ENCODE measurements around the gene MYO10.

- TF ChIP-seq POLR2AphosphoS5 (IDR thresholded peaks at IDR 0.05; ENCODE audit: low read depth, low read length) (no peak), TAF1 (IDR thresholded peaks at IDR 0.05; ENCODE audit: low read depth, low read length) (no peak), SPI1 (IDR thresholded peaks at IDR 0.05; ENCODE audit: low read depth, low read length) (no peak), POLR2A (IDR thresholded peaks at IDR 0.05; ENCODE audit: low read depth, low read length) (no peak), POU2F2 (IDR thresholded peaks at IDR 0.05; ENCODE audit: low read depth, low read length) (no peak), PAX5 (IDR thresholded peaks at IDR 0.05; ENCODE audit: insufficient read depth, low read length, severe bottlenecking) (no peak)
These were observed 50.3 kb downstream of the MYO10 start for GRCh38 chr5:16885635-16886365.
